HG03066 (cell line): ENCODE results near the gene FSIP1.

ENCODE experiments used
- ATAC-seq: cut with Tn5 transposase; IDR thresholded peaks from one replicate; pipeline ENCODE4 v1.9.1; 2021; ENCODE audit warnings: low read depth; ENCODE audit not compliant: unreplicated experiment

FSIP1 gene

GRCh38 chr15:39586387-39587095 lies 196.1 kb downstream of the FSIP1 start:
- ATAC-seq = no peak

GRCh38 chr15:39585871-39586301 lies 196.8 kb downstream of the FSIP1 start:
- no peak for ATAC-seq

- no peak for ATAC-seq
These were observed 197.2 kb downstream of the FSIP1 start for GRCh38 chr15:39585389-39585841.

GRCh38 chr15:39584662-39585388 lies 197.8 kb downstream of the FSIP1 start:
- ATAC-seq = no peak

GRCh38 chr15:39584266-39584659 lies 198.4 kb downstream of the FSIP1 start:
- no peak for ATAC-seq

- ATAC-seq = no peak
These were observed 198.9 kb downstream of the FSIP1 start for GRCh38 chr15:39583596-39584265.

- no peak for ATAC-seq
These were observed 199.6 kb downstream of the FSIP1 start for GRCh38 chr15:39582977-39583595.

- ATAC-seq = no peak
These were observed 200.2 kb downstream of the FSIP1 start for GRCh38 chr15:39582286-39582976.

GRCh38 chr15:39581793-39582285 lies 200.8 kb downstream of the FSIP1 start:
- ATAC-seq = no peak

- ATAC-seq = no peak
These were observed 201.3 kb downstream of the FSIP1 start for GRCh38 chr15:39581242-39581792.

GRCh38 chr15:39580485-39581241 lies 202.0 kb downstream of the FSIP1 start, which contains the start of gene THBS1:
Gene THBS1 (plus strand): TSS chr15:39581079. CDS start chr15:39581858, 779 bp downstream.
- no peak for ATAC-seq

- peak; percentile 79 for ATAC-seq
These were observed 202.5 kb downstream of the FSIP1 start for GRCh38 chr15:39580117-39580484.

GRCh38 chr15:39579487-39580116 lies 203.0 kb downstream of the FSIP1 start:
- peak; percentile 32 for ATAC-seq

- ATAC-seq = no peak
These were observed 203.7 kb downstream of the FSIP1 start for GRCh38 chr15:39578851-39579486.

- no peak for ATAC-seq
These were observed 207.5 kb downstream of the FSIP1 start for GRCh38 chr15:39575180-39575579.

- no peak for ATAC-seq
These were observed 208.2 kb downstream of the FSIP1 start for GRCh38 chr15:39574427-39574826.

- no peak for ATAC-seq
These were observed 208.8 kb downstream of the FSIP1 start for GRCh38 chr15:39573844-39574243.

- no peak for ATAC-seq
These were observed 209.4 kb downstream of the FSIP1 start for GRCh38 chr15:39573287-39573686.
